Left lung (tissue), 10 donors: ENCODE data around the gene SLIT3. TPM values are rescaled to one million over a fixed set of nuclear protein-coding genes. Genes with fewer than 3 reads are reported as not detected.
A peak's percentile ranks its signal among the peaks of the same experiment; 100 is the strongest.

Source experiments
- ATAC-seq: fragments of 200-7000 bp; cut with Tn5 transposase; one replicate; pipeline ENCODE4 v1.9.1; 2020; ENCODE audit warnings: moderate library complexity
- DNase-seq, 4 donors: peaks; one replicate each; pipeline ENCODE4 v3.0.0-alpha.2; 2013 to 2020
- H3K27ac ChIP-seq, 2 donors: fragments of 200-600 bp; sonication (generic) in 1 of 2; one replicate each; pipeline versions ENCODE4 v1.5.0 to v1.8.0; 2020 to 2021
- H3K27me3 ChIP-seq, 2 donors: fragments of 200-600 bp; sonication (generic) in 1 of 2; one replicate each; pipeline versions ENCODE4 v1.5.0 to v1.8.0; 2020 to 2021
- H3K36me3 ChIP-seq, 2 donors: fragments of 200-600 bp; sonication (generic) in 1 of 2; one replicate each; pipeline versions ENCODE4 v1.5.0 to v1.8.0; 2020 to 2021
- H3K4me1 ChIP-seq, 2 donors: fragments of 200-600 bp; one replicate each; pipeline ENCODE4 v1.8.0; 2021
- H3K4me3 ChIP-seq, 2 donors: fragments of 200-600 bp; sonication (generic) in 1 of 2; one replicate each; pipeline versions ENCODE4 v1.5.0 to v1.8.0; 2020 to 2021; ENCODE audit warnings: mild to moderate bottlenecking in 1 of 2
- H3K9me3 ChIP-seq, 2 donors: fragments of 200-600 bp; sonication (generic) in 1 of 2; one replicate each; pipeline versions ENCODE4 v1.5.0 to v1.8.0; 2020 to 2021
- intact Hi-C, 2 donors: fragments of 100-400 bp; cut with DNase I; formaldehyde crosslinking; loops; one replicate each; pipeline versions ENCODE4 v1.11.2 to v1.14.2; 2022
- polyA plus RNA-seq, 6 donors: library from polyadenylated mRNA; unstranded; fragments of 120-200 nt; gene quantifications; one replicate each; pipeline ENCODE4 v1.2.1, GENCODE V29; 2013; ENCODE audit not compliant: insufficient read length in 6 of 6
- total RNA-seq, 2 donors: library from RNA; stranded (reverse); fragmentation: NEBNext Ultra II Directional; extraction: Animal tissue kit (Norgen Biotek cat#: 25700); gene quantifications; one replicate each; pipeline ENCODE4 v1.2.1, GENCODE V29; 2021
- TF ChIP-seq, protein P1 (sequence below), 2 donors: fragments of 200-600 bp; sonication (generic) in 1 of 2; IDR thresholded peaks; one replicate each; pipeline versions ENCODE4 v1.5.0 to v1.8.0; 2021; ENCODE audit warnings: antibody characterized with exemption in 2 of 2
- donor health status: DM: no; HTN: yes; CAD: no.
- donor health status: DM: no; HTN: no; CAD: no.

Gene SLIT3
- total and polyA plus RNA-seq, 8 donors = 37.6 to 77.1 (median 45.9) TPM

DNA sequence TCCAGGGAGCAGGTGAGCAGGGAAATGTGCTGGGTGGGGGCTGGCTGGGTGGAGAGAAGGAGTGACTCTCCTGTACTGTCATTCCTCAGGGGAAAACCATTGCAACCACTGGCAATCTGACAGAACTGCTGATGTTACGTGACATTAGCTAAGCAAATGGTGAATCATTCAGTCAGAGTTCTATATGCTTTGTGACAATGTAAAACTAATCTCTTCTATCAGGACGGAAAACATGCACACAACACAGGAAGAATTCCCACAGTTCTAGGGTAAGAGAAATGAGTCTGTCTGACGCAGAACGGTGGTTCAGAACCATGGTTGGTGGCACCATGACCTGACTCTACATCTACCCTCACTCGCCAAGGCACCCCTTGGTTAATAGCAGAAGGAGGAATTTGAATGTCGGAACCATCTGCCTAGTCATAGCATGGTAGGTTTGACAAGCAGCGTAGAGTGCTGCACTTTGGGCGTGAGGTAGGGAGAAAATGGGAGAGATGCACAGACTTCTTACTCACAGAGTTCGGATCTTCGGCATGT is 478.1 kb downstream of the SLIT3 start:
- intact Hi-C loops = no loop called here

DNA sequence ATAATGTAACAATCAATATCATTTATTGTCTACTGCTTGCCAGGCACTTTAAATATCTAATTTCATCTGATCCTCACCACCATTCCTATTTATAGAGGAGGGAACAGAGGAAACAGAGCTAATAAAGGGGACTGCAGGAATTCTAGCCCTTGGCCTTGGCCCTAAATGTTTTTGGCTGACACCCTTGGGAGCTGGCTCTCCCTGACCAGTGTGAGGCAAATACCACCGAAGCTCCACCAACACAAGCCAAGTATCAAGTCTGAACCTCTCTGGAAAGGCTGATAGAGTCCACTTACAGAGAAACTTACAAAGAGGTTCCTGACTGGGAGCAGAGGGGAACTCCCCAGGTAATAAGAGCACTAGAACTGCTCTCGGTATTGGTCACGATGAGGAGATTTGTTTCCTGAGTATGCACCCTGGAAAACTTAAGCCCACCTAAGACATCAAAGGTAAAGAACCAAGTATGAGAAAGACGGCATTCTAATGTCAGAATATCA is 478.6 kb downstream of the SLIT3 start:
- Histone ChIP-seq H3K36me3 (no peaks in the 10 kb centered on the region), H3K27me3 (peaks cover 7 to 74% of the 10 kb centered on the region in 2 donors), H3K4me3 (no peak overlapping the region), H3K4me1 (no peaks in the 10 kb centered on the region), H3K9me3 (no peaks in the 10 kb centered on the region), H3K27ac (no peak overlapping the region)
- DNase-seq = no peak
- TF ChIP-seq, protein P1, sequence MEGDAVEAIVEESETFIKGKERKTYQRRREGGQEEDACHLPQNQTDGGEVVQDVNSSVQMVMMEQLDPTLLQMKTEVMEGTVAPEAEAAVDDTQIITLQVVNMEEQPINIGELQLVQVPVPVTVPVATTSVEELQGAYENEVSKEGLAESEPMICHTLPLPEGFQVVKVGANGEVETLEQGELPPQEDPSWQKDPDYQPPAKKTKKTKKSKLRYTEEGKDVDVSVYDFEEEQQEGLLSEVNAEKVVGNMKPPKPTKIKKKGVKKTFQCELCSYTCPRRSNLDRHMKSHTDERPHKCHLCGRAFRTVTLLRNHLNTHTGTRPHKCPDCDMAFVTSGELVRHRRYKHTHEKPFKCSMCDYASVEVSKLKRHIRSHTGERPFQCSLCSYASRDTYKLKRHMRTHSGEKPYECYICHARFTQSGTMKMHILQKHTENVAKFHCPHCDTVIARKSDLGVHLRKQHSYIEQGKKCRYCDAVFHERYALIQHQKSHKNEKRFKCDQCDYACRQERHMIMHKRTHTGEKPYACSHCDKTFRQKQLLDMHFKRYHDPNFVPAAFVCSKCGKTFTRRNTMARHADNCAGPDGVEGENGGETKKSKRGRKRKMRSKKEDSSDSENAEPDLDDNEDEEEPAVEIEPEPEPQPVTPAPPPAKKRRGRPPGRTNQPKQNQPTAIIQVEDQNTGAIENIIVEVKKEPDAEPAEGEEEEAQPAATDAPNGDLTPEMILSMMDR (IDR thresholded peaks at IDR 0.05) = no peak
- intact Hi-C loops = no loop called here
- ATAC-seq = no peak

More for the DNA sequence above, 478.1 kb downstream of the SLIT3 start:
- ATAC-seq (no peak), DNase-seq (no peak)
- no peaks in the 10 kb centered on the region for H3K4me1 ChIP-seq
- H3K27ac ChIP-seq = no peak overlapping the region
- H3K9me3 ChIP-seq = no peaks in the 10 kb centered on the region
- H3K27me3 ChIP-seq = peaks cover 5 to 74% of the 10 kb centered on the region in 2 donors
- TF ChIP-seq, protein P1 (IDR thresholded peaks at IDR 0.05) = no peak
- H3K36me3 ChIP-seq = no peaks in the 10 kb centered on the region
- H3K4me3 ChIP-seq = no peak overlapping the region

DNA sequence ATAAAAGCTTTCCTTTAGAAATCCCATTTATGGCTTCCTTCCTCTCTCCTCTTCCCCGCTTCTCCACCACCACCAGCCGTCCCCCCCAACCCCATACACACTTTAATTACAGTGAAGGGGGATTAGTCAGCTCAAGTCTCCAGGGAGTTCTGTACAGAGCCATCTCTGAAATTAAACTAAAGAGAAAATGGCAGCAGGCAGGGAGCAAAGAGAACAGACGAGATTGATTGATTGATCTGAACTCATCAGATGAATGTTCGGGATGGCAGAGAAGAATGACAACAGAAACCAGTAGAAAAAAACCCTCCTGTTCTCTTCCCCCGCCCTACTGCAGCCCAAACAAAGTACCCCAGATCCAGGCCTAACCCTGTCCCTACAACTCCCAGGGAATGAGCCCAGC is 480.1 kb downstream of the SLIT3 start:
- H3K27me3 ChIP-seq = peaks cover 10 to 74% of the 10 kb centered on the region in 2 donors

DNA sequence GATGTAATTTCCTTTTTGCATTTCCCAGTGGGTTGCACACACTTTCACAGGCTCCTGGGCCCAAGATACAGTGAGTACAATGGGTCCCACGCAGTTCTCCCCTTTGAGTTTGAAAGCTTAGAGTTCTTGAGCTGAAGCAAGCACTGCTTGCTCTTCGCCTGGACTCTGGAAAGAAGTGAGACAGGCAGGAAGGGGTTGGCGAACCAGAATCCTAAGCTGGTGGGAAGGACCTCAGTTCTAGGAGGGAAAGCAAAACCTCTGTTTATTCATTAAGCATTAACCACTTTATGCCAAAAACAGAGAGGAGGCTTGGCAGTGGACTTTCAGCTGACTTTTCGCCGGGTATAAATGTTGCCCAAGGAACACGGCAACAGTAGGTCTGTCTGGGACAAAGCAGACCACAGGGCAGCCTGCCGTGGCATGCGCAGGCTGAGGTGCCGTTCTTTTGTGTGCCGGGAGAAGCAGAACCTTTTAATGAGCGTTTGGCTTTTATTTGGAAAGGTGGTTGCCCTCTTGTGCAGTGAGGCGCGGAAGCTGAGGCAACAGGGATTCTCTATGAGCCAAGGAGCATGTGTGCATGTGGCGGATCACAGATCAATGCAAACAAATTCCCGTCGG is 481.8 kb downstream of the SLIT3 start:
- ATAC-seq (peak; percentile 10), DNase-seq (no peak)
- intact Hi-C loops = no loop called here
- TF ChIP-seq, protein P1 (IDR thresholded peaks at IDR 0.05) = no peak
- no peaks in the 10 kb centered on the region for H3K9me3 ChIP-seq
- no peak overlapping the region for H3K4me3 ChIP-seq
- H3K27me3 ChIP-seq = peaks cover 10 to 83% of the 10 kb centered on the region in 2 donors
- no peaks in the 10 kb centered on the region for H3K36me3 ChIP-seq
- no peak overlapping the region for H3K27ac ChIP-seq
- H3K4me1 ChIP-seq = no peaks in the 10 kb centered on the region

More for the DNA sequence above, 480.1 kb downstream of the SLIT3 start:
- TF ChIP-seq, protein P1 (IDR thresholded peaks at IDR 0.05) = no peak
- Histone ChIP-seq H3K36me3 (no peaks in the 10 kb centered on the region), H3K27ac (no peak overlapping the region), H3K4me1 (no peaks in the 10 kb centered on the region), H3K4me3 (no peak overlapping the region), H3K9me3 (no peaks in the 10 kb centered on the region)
- intact Hi-C loops = no loop called here
- DNase-seq = no peak
- ATAC-seq = no peak

DNA sequence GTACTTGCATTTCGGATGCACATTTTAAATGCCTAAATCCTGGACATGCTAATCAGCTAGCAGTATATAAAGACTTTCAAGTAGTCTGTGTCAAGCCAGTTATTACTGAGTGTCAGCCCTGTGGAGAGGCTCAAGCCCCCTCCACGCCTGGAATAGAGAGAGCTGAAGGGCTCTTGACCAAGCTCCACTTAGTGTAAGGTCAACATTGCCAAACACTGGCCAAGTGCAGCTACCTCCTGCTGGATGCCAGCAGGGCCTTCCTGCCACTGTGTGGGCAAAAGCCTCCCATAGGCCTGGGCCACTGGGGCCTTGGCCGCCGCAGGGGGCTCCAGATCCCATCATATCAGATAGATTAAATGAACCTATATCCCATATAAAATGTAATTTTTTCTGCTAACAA is 482.4 kb downstream of the SLIT3 start:
- Histone ChIP-seq H3K9me3 (no peaks in the 10 kb centered on the region), H3K4me3 (no peak overlapping the region), H3K27ac (no peak overlapping the region), H3K27me3 (peaks cover 10 to 83% of the 10 kb centered on the region in 2 donors), H3K4me1 (no peaks in the 10 kb centered on the region), H3K36me3 (no peaks in the 10 kb centered on the region)
- DNase-seq (peak in 3 of 4 donors; percentile 23 to 70 (median 66)), ATAC-seq (peak; percentile 98)
- TF ChIP-seq, protein P1 (IDR thresholded peaks at IDR 0.05) = no peak
- intact Hi-C loops = no loop called here
